Fibroblast of lung (primary cell): Measurements from ENCODE around the gene UAP1.

Source experiments
- EZH2 ChIP-seq: IDR thresholded peaks from 2 replicates; pipeline ENCODE4 v1.5.1; 2012; ENCODE audit warnings: low read length, control low read depth, mild to moderate bottlenecking; ENCODE audit errors: missing control alignments
- TF ChIP-seq, protein P1 (sequence below), 2 donors: IDR thresholded peaks in 1 of 2; conservative IDR thresholded peaks in 1 of 2; 1 replicate in 1 of 2; 2 replicates in 1 of 2; pipeline ENCODE4 v1.5.1; 2011 to 2012; ENCODE audit warnings: low read length in 2 of 2, control low read depth in 1 of 2, inconsistent platforms in 1 of 2, low read depth in 1 of 2, mild to moderate bottlenecking in 1 of 2

DNA sequence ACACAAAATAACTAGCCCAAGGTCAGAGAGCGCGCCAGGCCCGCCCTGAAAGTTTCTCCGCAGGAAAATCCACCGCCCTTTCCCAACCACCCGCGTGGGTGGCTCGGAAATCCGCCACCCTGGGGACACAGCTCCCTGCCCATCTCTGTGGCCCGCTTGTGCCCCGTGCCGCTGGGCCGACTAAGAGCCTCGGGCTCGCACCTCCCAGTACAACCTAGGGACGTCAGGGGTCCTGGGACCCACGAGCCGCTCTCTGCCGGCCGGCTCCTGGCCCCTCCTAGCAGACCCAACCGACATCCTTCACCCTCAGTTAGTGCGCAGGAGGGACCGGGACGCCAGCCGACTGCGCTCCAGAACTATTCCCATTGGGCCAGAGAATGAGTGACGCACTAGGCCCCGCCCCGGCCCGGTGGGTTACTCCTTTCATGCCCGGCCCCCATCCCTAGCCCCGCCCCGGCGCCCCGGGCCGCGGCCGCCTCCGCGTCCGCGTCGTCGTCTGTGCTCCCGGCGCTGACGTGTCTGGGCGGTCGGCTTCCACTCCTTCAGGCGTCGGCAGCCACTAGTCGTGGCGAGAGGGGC, 396 bp upstream of the UAP1 start:
- TF ChIP-seq, protein P1, sequence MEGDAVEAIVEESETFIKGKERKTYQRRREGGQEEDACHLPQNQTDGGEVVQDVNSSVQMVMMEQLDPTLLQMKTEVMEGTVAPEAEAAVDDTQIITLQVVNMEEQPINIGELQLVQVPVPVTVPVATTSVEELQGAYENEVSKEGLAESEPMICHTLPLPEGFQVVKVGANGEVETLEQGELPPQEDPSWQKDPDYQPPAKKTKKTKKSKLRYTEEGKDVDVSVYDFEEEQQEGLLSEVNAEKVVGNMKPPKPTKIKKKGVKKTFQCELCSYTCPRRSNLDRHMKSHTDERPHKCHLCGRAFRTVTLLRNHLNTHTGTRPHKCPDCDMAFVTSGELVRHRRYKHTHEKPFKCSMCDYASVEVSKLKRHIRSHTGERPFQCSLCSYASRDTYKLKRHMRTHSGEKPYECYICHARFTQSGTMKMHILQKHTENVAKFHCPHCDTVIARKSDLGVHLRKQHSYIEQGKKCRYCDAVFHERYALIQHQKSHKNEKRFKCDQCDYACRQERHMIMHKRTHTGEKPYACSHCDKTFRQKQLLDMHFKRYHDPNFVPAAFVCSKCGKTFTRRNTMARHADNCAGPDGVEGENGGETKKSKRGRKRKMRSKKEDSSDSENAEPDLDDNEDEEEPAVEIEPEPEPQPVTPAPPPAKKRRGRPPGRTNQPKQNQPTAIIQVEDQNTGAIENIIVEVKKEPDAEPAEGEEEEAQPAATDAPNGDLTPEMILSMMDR (conservative IDR thresholded peaks at IDR 0.05 in 1 of 2, IDR thresholded peaks at IDR 0.05 in 1 of 2; ENCODE audit: low read depth in 1 of 2, low read length in 2 of 2), result no peak
- no peak for TF ChIP-seq EZH2
